Keratinocyte (primary cell): ENCODE data around the gene ZBTB20.

Source experiments
- EZH2 ChIP-seq: IDR thresholded peaks from one replicate; pipeline ENCODE4 v1.6.1; 2012; ENCODE audit warnings: inconsistent platforms, mild to moderate bottlenecking, low read length, moderate library complexity
- TF ChIP-seq, protein P1 (sequence below), 3 experiments: IDR thresholded peaks in 1 of 3; conservative IDR thresholded peaks in 1 of 3; optimal IDR thresholded peaks in 1 of 3; 2 replicates in 2 of 3; 3 replicates in 1 of 3; pipeline versions ENCODE3 to v1.5.1; 2011; ENCODE audit warnings: low read length in 3 of 3, mild to moderate bottlenecking in 3 of 3, moderate library complexity in 2 of 3, control low read depth in 1 of 3, inconsistent platforms in 1 of 3; ENCODE audit not compliant: insufficient read depth in 2 of 3; ENCODE audit errors: extremely low read depth in 1 of 3

DNA sequence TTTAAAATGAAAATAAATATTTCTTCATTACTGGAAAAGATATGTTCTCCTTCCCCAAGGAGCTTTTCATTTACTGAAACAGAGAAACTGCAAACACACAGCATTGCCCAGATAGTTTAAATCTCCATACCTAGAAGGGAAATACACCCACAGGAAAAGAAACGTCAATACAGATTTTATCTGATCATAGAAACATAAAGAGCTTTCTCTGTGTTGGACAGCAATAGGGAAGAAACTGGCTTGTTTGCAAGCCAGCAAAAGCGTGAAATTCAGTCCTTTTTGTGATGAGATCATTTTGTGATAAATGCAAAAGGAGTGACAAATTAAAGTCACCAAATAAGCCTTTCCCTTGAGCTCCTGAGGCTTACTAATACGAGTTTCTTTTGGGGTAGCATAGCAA, 455.2 kb downstream of the ZBTB20 start:
- TF ChIP-seq, protein P1, sequence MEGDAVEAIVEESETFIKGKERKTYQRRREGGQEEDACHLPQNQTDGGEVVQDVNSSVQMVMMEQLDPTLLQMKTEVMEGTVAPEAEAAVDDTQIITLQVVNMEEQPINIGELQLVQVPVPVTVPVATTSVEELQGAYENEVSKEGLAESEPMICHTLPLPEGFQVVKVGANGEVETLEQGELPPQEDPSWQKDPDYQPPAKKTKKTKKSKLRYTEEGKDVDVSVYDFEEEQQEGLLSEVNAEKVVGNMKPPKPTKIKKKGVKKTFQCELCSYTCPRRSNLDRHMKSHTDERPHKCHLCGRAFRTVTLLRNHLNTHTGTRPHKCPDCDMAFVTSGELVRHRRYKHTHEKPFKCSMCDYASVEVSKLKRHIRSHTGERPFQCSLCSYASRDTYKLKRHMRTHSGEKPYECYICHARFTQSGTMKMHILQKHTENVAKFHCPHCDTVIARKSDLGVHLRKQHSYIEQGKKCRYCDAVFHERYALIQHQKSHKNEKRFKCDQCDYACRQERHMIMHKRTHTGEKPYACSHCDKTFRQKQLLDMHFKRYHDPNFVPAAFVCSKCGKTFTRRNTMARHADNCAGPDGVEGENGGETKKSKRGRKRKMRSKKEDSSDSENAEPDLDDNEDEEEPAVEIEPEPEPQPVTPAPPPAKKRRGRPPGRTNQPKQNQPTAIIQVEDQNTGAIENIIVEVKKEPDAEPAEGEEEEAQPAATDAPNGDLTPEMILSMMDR (optimal IDR thresholded peaks at IDR 0.05 in 1 of 3, IDR thresholded peaks at IDR 0.05 in 1 of 3, conservative IDR thresholded peaks at IDR 0.05 in 1 of 3; ENCODE audit: extremely low read depth in 1 of 3, insufficient read depth in 2 of 3, low read length in 3 of 3): no peak
- TF ChIP-seq EZH2: no peak
